Testis (tissue), 3 donors: ENCODE measurements around the gene VRTN. TPM values are rescaled to one million over a fixed set of nuclear protein-coding genes. Genes with fewer than 3 reads are reported as not detected.

Source experiments
- DNase-seq: peaks from one replicate; pipeline ENCODE4 v3.0.0-alpha.2; 2019
- H3K27ac ChIP-seq, 2 donors: fragments of 200-600 bp; sonication (generic); one replicate each; pipeline ENCODE4 v1.5.1; 2019
- H3K27me3 ChIP-seq: fragments of 200-600 bp; sonication (generic); one replicate; pipeline ENCODE4 v1.5.1; 2019
- H3K36me3 ChIP-seq: fragments of 200-600 bp; sonication (generic); one replicate; pipeline ENCODE4 v1.5.1; 2017; ENCODE audit warnings: low read depth; ENCODE audit errors: missing control alignments
- H3K4me1 ChIP-seq: fragments of 200-600 bp; sonication (generic); one replicate; pipeline ENCODE4 v1.5.1; 2019
- H3K4me3 ChIP-seq, 2 donors: fragments of 200-600 bp; sonication (generic); one replicate each; pipeline ENCODE4 v1.5.1; 2017 to 2019
- H3K9me3 ChIP-seq: fragments of 200-600 bp; sonication (generic); one replicate; pipeline ENCODE4 v1.5.1; 2017
- CTCF ChIP-seq, 3 experiments: fragments of 450-650 bp in 2 of 3; fragments of 200-600 bp in 1 of 3; sonication (generic) in 1 of 3; IDR thresholded peaks; one replicate each; pipeline ENCODE4 v1.5.1; 2016 to 2019; ENCODE audit warnings: antibody characterized with exemption in 3 of 3, mild to moderate bottlenecking in 2 of 3, moderate library complexity in 1 of 3
- POLR2A ChIP-seq: fragments of 450-650 bp; IDR thresholded peaks from one replicate; pipeline ENCODE4 v1.6.1; 2017; ENCODE audit warnings: antibody characterized with exemption, mild to moderate bottlenecking, moderate library complexity
- WGBS, 2 donors: methylation state at CpG; one replicate each; pipeline ENCODE4 v1.1.5; 2018; 5-methylcytosine and 5-hydroxymethylcytosine counted together
- intact Hi-C: fragments of 100-400 bp; cut with DNase I; formaldehyde crosslinking; loops from one replicate; pipeline ENCODE4 v1.15.1; 2023; ENCODE audit warnings: low total_unique reads
- polyA plus RNA-seq: library from polyadenylated mRNA; stranded (reverse); fragments of 350-450 nt; fragmentation: Illumina TruSeq; extraction: RNeasy Lipid Tissue Mini Kit (QIAGEN cat#74804); gene quantifications from one replicate; pipeline ENCODE4 v1.2.3, GENCODE V29; 2014; ENCODE audit warnings: low read depth, low replicate concordance; ENCODE audit not compliant: insufficient read depth
- total RNA-seq, 2 donors: library from RNA; depleted of rRNA; stranded (reverse); fragments of >200 nt; gene quantifications; one replicate each; pipeline ENCODE4 v1.2.3, GENCODE V29; 2016

The VRTN gene
- total and polyA plus RNA-seq, 3 donors from 2014 or later, result 0.47 to 3.5 (median 1.6) TPM

- no peaks in the 10 kb centered on the region for H3K27me3 ChIP-seq
Measured at GRCh38 chr14:74395094-74395493, 46.8 kb downstream of the VRTN start.

GRCh38 chr14:74400031-74400685, 51.9 kb downstream of the VRTN start:
- H3K36me3 ChIP-seq, result no peaks in the 10 kb centered on the region

More at GRCh38 chr14:74395094-74395493, 46.8 kb downstream of the VRTN start:
- no peak overlapping the region for H3K27ac ChIP-seq
- intact Hi-C loops, result no loop called here
- no peaks in the 10 kb centered on the region for H3K9me3 ChIP-seq
- no peak overlapping the region for H3K4me3 ChIP-seq
- no peaks in the 10 kb centered on the region for H3K4me1 ChIP-seq
- TF ChIP-seq POLR2A (no peak), CTCF (IDR thresholded peaks at IDR 0.05) (no peak)
- WGBS, 2 donors, result 59 to 75% methylated on average over 4 of the region's 4 CpGs
- DNase-seq, result no peak
- no peaks in the 10 kb centered on the region for H3K36me3 ChIP-seq

GRCh38 chr14:74400919-74401503, 52.7 kb downstream of the VRTN start:
- 57% methylated on average over 7 to 8 of the region's 8 CpGs for WGBS, 2 donors
- intact Hi-C loops, result no loop called here
- Histone ChIP-seq H3K4me1 (peaks cover 11% of the 10 kb centered on the region), H3K4me3 (no peak overlapping the region), H3K27me3 (no peaks in the 10 kb centered on the region), H3K27ac (no peak overlapping the region), H3K36me3 (no peaks in the 10 kb centered on the region), H3K9me3 (no peaks in the 10 kb centered on the region)
- TF ChIP-seq POLR2A, result no peak
- TF ChIP-seq CTCF (IDR thresholded peaks at IDR 0.05), result no peak
- DNase-seq, result no peak

More at GRCh38 chr14:74400031-74400685, 51.9 kb downstream of the VRTN start:
- WGBS, 2 donors, result 63 to 72% methylated on average over 13 of the region's 13 CpGs
- Histone ChIP-seq H3K4me3 (no peak overlapping the region), H3K9me3 (no peaks in the 10 kb centered on the region), H3K4me1 (peaks cover 11% of the 10 kb centered on the region), H3K27me3 (no peaks in the 10 kb centered on the region), H3K27ac (no peak overlapping the region)
- DNase-seq, result no peak
- no peak for TF ChIP-seq POLR2A
- intact Hi-C loops, result no loop called here

- H3K4me3 ChIP-seq, result no peak overlapping the region
- peaks cover 11% of the 10 kb centered on the region for H3K4me1 ChIP-seq
- WGBS, 2 donors, result 15 to 32% methylated on average over 8 to 12 of the region's 12 CpGs
- intact Hi-C loops, result no loop called here
- TF ChIP-seq POLR2A, result no peak
- no peak for TF ChIP-seq CTCF (IDR thresholded peaks at IDR 0.05)
- peak; percentile 26 for DNase-seq
- H3K9me3 ChIP-seq, result no peaks in the 10 kb centered on the region
- no peak overlapping the region for H3K27ac ChIP-seq
- no peaks in the 10 kb centered on the region for H3K36me3 ChIP-seq
- no peaks in the 10 kb centered on the region for H3K27me3 ChIP-seq
Measured at GRCh38 chr14:74401504-74402241, 53.4 kb downstream of the VRTN start.

GRCh38 chr14:74402401-74403251, 54.4 kb downstream of the VRTN start:
- Histone ChIP-seq H3K27me3 (no peaks in the 10 kb centered on the region), H3K9me3 (no peaks in the 10 kb centered on the region), H3K27ac (no peak overlapping the region), H3K4me1 (peaks cover 11% of the 10 kb centered on the region), H3K4me3 (no peak overlapping the region), H3K36me3 (no peaks in the 10 kb centered on the region)
- TF ChIP-seq POLR2A (no peak), CTCF (IDR thresholded peaks at IDR 0.05) (no peak)
- intact Hi-C loops, result no loop called here
- WGBS, 2 donors, result 64 to 76% methylated on average over 6 to 10 of the region's 10 CpGs
- no peak for DNase-seq
